ENCODE results near the gene STX1A. TPM values are rescaled to one million over a fixed set of nuclear protein-coding genes. Genes with fewer than 3 reads are reported as not detected.

STX1A gene
- total and polyA plus RNA-seq, 2 of the 13 experiments (the other 11 are each of a cell fraction or from before 2014, with no cell fraction given): 6.1 to 12.2 TPM

DNA sequence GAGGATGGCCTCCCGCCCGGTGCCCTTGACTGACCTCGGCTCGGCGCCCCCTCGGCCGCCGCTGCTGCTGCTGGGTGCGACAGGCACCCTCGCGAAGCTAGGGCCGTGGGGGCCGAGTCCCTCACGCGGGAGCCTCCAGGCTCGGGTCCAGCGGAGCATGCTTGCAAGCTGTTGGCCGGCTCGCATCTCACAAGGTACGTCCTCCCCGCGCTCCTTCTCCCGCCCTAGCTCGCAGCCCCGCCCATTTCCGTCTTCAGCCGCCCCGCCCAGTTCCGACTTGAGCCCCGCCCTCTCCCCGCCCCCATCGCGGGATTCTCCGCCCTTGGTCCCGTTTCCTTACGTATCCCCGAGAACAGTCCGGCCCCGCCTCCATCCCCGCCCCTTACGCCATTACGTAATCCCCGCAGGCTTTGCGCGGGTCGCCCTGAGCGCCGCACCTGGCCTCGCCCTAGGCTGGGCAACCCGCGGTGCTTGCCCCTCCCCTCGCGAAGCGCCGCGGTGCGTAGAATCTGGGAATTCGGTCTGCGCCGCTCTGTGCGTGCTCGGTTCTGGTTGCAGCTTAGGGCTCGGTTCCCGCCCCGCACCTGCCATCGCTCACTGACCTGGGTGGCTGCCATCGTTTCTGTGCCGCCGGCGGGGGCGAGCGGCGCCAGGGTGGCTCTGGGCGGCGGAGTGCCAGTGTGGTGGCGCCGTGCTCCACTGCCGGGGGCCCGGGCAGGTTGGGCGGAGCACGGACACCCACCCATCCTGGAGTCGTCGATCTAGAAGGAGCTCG, 19.3 kb upstream of the STX1A start, which contains the start of gene ABHD11 (continued):
- TF ChIP-seq ZNF225 (CRISPR knock-in tag; IDR thresholded peaks at IDR 0.05) (0 out of 2 replicates have a peak, but pooled peaks have one; percentile 29), SALL2 (CRISPR knock-in tag; IDR thresholded peaks at IDR 0.05) (peak; percentile 62; the same call in 1 of the 2 replicates), RFXANK (CRISPR knock-in tag; IDR thresholded peaks at IDR 0.05) (0 out of 2 replicates have a peak, but pooled peaks have one; percentile 35), NR2F1 (CRISPR knock-in tag; IDR thresholded peaks at IDR 0.05) (no peak), MED1 (CRISPR knock-in tag; IDR thresholded peaks at IDR 0.05) (peak; percentile 69), CBX1 (IDR thresholded peaks at IDR 0.05; ENCODE audit: low read depth) (peak; percentile 76), RARG (CRISPR knock-in tag; IDR thresholded peaks at IDR 0.05; ENCODE audit: low read depth) (no peak), ZNF605 (CRISPR knock-in tag; IDR thresholded peaks at IDR 0.05) (peak; percentile 81), ZNF766 (CRISPR knock-in tag; IDR thresholded peaks at IDR 0.05; ENCODE audit: borderline replicate concordance) (peak; percentile 82; the same call in 1 of the 2 replicates), ZNF891 (CRISPR knock-in tag; IDR thresholded peaks at IDR 0.05) (peak; percentile 82; the same call in 1 of the 2 replicates), SRSF1 (optimal IDR thresholded peaks at IDR 0.05; ENCODE audit: low read depth, low read length) (no peak)
- TF ChIP-seq, protein P1, sequence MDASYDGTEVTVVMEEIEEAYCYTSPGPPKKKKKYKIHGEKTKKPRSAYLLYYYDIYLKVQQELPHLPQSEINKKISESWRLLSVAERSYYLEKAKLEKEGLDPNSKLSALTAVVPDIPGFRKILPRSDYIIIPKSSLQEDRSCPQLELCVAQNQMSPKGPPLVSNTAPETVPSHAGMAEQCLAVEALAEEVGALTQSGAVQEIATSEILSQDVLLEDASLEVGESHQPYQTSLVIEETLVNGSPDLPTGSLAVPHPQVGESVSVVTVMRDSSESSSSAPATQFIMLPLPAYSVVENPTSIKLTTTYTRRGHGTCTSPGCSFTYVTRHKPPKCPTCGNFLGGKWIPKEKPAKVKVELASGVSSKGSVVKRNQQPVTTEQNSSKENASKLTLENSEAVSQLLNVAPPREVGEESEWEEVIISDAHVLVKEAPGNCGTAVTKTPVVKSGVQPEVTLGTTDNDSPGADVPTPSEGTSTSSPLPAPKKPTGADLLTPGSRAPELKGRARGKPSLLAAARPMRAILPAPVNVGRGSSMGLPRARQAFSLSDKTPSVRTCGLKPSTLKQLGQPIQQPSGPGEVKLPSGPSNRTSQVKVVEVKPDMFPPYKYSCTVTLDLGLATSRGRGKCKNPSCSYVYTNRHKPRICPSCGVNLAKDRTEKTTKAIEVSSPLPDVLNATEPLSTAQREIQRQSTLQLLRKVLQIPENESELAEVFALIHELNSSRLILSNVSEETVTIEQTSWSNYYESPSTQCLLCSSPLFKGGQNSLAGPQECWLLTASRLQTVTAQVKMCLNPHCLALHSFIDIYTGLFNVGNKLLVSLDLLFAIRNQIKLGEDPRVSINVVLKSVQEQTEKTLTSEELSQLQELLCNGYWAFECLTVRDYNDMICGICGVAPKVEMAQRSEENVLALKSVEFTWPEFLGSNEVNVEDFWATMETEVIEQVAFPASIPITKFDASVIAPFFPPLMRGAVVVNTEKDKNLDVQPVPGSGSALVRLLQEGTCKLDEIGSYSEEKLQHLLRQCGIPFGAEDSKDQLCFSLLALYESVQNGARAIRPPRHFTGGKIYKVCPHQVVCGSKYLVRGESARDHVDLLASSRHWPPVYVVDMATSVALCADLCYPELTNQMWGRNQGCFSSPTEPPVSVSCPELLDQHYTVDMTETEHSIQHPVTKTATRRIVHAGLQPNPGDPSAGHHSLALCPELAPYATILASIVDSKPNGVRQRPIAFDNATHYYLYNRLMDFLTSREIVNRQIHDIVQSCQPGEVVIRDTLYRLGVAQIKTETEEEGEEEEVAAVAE (CRISPR knock-in tag; IDR thresholded peaks at IDR 0.05; ENCODE audit: borderline replicate concordance): 0 out of 2 replicates have a peak, but pooled peaks have one; percentile 53
- TF ChIP-seq, protein P2, sequence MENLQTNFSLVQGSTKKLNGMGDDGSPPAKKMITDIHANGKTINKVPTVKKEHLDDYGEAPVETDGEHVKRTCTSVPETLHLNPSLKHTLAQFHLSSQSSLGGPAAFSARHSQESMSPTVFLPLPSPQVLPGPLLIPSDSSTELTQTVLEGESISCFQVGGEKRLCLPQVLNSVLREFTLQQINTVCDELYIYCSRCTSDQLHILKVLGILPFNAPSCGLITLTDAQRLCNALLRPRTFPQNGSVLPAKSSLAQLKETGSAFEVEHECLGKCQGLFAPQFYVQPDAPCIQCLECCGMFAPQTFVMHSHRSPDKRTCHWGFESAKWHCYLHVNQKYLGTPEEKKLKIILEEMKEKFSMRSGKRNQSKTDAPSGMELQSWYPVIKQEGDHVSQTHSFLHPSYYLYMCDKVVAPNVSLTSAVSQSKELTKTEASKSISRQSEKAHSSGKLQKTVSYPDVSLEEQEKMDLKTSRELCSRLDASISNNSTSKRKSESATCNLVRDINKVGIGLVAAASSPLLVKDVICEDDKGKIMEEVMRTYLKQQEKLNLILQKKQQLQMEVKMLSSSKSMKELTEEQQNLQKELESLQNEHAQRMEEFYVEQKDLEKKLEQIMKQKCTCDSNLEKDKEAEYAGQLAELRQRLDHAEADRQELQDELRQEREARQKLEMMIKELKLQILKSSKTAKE (CRISPR knock-in tag; IDR thresholded peaks at IDR 0.05; ENCODE audit: borderline replicate concordance): peak; percentile 43; the same call in 1 of the 2 replicates
- TF ChIP-seq, protein P3, sequence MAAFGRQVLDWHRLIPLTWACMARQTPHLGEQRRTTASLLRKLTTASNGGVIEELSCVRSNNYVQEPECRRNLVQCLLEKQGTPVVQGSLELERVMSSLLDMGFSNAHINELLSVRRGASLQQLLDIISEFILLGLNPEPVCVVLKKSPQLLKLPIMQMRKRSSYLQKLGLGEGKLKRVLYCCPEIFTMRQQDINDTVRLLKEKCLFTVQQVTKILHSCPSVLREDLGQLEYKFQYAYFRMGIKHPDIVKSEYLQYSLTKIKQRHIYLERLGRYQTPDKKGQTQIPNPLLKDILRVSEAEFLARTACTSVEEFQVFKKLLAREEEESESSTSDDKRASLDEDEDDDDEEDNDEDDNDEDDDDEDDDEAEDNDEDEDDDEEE (CRISPR knock-in tag; IDR thresholded peaks at IDR 0.05): no peak
- TF ChIP-seq, protein P4, sequence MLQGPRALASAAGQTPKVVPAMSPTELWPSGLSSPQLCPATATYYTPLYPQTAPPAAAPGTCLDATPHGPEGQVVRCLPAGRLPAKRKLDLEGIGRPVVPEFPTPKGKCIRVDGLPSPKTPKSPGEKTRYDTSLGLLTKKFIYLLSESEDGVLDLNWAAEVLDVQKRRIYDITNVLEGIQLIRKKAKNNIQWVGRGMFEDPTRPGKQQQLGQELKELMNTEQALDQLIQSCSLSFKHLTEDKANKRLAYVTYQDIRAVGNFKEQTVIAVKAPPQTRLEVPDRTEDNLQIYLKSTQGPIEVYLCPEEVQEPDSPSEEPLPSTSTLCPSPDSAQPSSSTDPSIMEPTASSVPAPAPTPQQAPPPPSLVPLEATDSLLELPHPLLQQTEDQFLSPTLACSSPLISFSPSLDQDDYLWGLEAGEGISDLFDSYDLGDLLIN (CRISPR knock-in tag; IDR thresholded peaks at IDR 0.05; ENCODE audit: borderline replicate concordance): peak; percentile 75; the same call in 1 of the 2 replicates
- TF ChIP-seq, protein P5, sequence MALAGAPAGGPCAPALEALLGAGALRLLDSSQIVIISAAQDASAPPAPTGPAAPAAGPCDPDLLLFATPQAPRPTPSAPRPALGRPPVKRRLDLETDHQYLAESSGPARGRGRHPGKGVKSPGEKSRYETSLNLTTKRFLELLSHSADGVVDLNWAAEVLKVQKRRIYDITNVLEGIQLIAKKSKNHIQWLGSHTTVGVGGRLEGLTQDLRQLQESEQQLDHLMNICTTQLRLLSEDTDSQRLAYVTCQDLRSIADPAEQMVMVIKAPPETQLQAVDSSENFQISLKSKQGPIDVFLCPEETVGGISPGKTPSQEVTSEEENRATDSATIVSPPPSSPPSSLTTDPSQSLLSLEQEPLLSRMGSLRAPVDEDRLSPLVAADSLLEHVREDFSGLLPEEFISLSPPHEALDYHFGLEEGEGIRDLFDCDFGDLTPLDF (CRISPR knock-in tag; IDR thresholded peaks at IDR 0.05): peak; percentile 73
